ENCODE measurements around the gene CASD1.

DNA sequence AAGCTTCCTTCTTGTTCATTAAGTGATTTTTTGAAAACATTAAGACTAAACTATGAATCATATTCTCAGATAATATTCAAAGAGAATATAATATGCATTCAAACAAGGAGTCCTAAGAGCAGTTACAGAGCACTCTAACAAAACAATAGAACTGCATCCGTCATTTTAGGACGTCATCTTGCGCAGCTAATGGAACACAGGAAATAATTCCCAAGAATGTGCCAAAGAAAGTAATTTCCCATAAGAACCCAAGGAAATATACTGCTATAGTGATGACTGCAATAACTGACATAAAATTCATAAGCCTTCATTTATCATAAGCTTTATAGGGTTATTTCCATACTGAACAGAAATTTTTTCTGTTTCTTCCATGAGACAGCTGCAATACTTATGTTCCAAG, 28.3 kb upstream of the CASD1 start:
- TF ChIP-seq POLR2A (IDR thresholded peaks at IDR 0.05) = no peak
- TF ChIP-seq, protein P1, sequence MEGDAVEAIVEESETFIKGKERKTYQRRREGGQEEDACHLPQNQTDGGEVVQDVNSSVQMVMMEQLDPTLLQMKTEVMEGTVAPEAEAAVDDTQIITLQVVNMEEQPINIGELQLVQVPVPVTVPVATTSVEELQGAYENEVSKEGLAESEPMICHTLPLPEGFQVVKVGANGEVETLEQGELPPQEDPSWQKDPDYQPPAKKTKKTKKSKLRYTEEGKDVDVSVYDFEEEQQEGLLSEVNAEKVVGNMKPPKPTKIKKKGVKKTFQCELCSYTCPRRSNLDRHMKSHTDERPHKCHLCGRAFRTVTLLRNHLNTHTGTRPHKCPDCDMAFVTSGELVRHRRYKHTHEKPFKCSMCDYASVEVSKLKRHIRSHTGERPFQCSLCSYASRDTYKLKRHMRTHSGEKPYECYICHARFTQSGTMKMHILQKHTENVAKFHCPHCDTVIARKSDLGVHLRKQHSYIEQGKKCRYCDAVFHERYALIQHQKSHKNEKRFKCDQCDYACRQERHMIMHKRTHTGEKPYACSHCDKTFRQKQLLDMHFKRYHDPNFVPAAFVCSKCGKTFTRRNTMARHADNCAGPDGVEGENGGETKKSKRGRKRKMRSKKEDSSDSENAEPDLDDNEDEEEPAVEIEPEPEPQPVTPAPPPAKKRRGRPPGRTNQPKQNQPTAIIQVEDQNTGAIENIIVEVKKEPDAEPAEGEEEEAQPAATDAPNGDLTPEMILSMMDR (IDR thresholded peaks at IDR 0.05) = no peak

Measured in Peyer's patch (tissue), 4 donors.